ENCODE results near the gene TRAIP. TPM values are rescaled to one million over a fixed set of nuclear protein-coding genes. Genes with fewer than 3 reads are reported as not detected.
"Not testable (repeated sequence)": the region's sequence is repeated elsewhere in the genome, so short reads cannot be mapped to it uniquely, and the experiment has no call there.

The TRAIP gene, protein sequence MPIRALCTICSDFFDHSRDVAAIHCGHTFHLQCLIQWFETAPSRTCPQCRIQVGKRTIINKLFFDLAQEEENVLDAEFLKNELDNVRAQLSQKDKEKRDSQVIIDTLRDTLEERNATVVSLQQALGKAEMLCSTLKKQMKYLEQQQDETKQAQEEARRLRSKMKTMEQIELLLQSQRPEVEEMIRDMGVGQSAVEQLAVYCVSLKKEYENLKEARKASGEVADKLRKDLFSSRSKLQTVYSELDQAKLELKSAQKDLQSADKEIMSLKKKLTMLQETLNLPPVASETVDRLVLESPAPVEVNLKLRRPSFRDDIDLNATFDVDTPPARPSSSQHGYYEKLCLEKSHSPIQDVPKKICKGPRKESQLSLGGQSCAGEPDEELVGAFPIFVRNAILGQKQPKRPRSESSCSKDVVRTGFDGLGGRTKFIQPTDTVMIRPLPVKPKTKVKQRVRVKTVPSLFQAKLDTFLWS
- total RNA-seq: 10 to 100 TPM; 23.2 to 25.1 TPM

DNA sequence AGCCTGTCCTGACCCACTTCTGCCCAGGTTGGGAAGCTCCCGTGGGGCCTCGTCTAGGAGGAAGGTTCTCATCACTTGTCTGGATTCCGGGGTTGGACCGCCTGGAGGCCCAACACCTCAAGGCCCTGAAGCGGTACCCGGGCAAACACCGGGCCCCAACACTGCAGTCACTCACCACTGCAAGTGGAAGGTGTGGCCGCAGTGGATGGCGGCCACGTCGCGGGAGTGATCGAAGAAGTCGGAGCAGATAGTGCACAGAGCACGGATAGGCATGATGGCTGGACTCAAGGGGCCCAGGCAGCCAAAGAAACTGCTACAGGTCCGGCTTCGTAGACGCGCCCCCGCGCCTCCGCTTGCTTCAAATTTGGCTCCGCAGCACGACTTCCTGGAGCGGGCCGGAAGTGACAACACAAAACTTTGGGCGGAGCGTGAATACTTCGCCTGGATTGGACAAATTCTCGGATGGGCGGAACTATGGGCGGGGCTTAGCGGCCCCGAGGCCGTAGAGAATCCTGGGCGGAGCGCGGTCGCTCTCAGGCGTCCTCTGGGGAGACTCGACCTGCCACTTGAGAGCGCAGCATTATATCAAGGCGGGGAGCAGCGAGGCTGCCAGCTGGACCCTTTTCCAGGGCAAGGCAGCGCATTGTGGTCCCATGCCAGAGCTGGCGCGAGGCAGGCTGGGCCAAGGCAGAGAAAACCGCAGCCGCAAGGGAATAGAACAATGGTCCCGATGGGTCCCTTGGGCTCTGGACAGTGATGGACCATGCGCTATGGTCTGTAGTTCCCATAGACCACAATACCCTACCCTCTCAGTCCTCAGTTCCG lies at the start of gene TRAIP:
Gene TRAIP (minus strand): TSS at position 384 of the 825 bp plus-strand sequence. CDS start 111 bp downstream, at position 273.
- DNase-seq: peak; percentile 96
- intact Hi-C loops (cut with micrococcal nuclease): no loop called here
- peak; percentile 99 for ATAC-seq
- POLR2A ChIA-PET: interaction anchor here (1.0 to 3.1 kb wide), 5 partner anchors 11 to 73 kb away, joined by 3 to 17 read pairs (median 4); partner anchors contain the start of genes CAMKV and MON1A
- Mint-ChIP-seq H3K4me3 (peak within 1 kb of the TSS; percentile 98), H3K36me3 (ENCODE audit: low read depth) (no peaks in the 10 kb centered on the region), H3K27me3 (no peaks in the 10 kb centered on the region), H3K4me1 (ENCODE audit: low read depth) (peaks cover 12% of the 10 kb centered on the region), H3K27ac (peak within 1 kb of the TSS; percentile 88), H3K9me3 (no peaks in the 10 kb centered on the region)
- CTCF ChIA-PET: interaction anchor here (0.9 to 3.2 kb wide), 7 partner anchors 15 to 54 kb away, joined by 3 to 20 read pairs (median 5); partner anchors contain the start of gene INKA1
- TF ChIP-seq, protein P1, sequence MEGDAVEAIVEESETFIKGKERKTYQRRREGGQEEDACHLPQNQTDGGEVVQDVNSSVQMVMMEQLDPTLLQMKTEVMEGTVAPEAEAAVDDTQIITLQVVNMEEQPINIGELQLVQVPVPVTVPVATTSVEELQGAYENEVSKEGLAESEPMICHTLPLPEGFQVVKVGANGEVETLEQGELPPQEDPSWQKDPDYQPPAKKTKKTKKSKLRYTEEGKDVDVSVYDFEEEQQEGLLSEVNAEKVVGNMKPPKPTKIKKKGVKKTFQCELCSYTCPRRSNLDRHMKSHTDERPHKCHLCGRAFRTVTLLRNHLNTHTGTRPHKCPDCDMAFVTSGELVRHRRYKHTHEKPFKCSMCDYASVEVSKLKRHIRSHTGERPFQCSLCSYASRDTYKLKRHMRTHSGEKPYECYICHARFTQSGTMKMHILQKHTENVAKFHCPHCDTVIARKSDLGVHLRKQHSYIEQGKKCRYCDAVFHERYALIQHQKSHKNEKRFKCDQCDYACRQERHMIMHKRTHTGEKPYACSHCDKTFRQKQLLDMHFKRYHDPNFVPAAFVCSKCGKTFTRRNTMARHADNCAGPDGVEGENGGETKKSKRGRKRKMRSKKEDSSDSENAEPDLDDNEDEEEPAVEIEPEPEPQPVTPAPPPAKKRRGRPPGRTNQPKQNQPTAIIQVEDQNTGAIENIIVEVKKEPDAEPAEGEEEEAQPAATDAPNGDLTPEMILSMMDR (IDR thresholded peaks at IDR 0.05): no peak

DNA sequence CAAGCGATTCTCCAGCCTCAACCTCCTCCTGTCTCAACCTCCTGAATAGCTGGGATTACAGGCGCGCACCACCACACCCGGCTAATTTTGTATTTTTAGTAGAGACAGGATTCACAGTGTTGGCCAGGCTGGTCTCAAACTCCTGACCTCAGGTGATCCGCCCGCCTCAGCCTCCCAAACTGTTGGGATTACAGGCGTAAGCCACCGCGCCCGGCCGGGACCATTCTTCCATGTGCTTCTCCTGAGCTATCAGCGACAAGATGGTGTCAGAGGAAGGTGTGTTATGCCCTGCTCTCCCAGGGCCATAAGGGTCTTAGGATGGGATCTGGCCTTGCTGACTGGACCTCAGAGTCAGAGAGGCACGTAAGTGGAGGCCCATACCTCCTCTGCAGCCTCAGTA lies 48.1 kb upstream of the TRAIP start:
- POLR2A ChIA-PET: interaction anchor here (0.5 to 1.8 kb wide), 4 partner anchors 11 to 44 kb away, joined by 3 to 6 read pairs (median 4); no protein-coding TSS in a partner anchor
- intact Hi-C loops (cut with micrococcal nuclease); H3K27me3 Mint-ChIP-seq; DNase-seq; H3K9me3 Mint-ChIP-seq; H3K36me3 Mint-ChIP-seq (ENCODE audit: low read depth); ATAC-seq: not testable (repeated sequence)
- CTCF ChIA-PET: interaction anchor here (3.2 kb wide), 1 partner anchor 65 kb away, joined by 19 read pairs; no protein-coding TSS in a partner anchor
- H3K27ac Mint-ChIP-seq: peak overlapping the region; percentile 94
- peaks cover 20% of the 10 kb centered on the region for H3K4me1 Mint-ChIP-seq (ENCODE audit: low read depth)
- peak overlapping the region; percentile 96 for H3K4me3 Mint-ChIP-seq

DNA sequence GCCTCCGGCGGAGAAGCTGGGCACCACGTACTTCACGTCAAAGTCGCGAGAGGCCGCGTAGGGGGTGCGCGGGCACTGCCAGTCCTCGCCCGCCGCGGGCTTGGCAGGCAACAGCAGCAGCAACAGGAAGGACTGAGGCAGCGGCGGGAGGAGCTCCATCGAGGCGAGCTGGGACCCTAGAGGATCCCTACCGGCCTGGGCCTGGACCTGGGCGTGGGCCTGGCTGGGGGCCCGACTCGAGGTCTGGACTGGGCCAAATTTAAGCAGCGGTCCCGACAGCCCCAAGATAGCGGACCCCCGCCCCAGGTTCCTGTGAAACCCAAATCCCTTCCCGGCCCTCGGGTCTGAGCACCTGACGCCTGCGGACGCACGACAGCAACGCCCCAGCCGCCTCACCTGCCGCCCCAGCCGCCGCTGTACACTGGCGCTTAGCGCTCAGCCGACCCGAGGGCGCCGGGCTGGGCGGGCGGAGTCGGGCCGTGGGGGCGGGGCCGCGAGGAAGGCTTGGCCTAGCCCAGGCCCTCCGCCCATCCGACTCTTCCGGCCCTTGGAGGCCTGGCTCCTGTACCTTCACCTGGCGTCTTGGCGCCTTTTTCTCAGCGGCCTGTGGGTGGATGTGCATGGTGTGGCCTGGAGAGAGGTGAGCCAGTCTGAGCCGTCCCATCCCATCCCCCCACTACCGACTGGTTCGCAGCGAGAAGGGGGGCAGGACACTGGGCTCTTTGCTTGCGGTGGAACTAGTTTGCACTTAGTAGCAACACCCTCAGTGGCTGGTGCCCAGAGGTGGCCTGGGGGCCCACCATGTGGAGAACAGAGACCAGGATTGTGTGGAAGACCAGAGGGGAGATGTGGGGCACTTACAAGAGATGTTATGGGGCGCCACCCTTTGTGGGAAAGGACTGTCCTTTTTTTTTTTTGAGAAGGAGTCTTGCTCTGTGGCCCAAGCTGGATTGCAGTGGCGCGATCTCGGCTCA lies 47.4 kb upstream of the TRAIP start, which contains the start of gene MST1R:
Gene MST1R (minus strand): TSS at position 423 of the 974 bp plus-strand sequence. CDS start 264 bp downstream, at position 159.
- intact Hi-C loops (cut with micrococcal nuclease): no loop called here
- ATAC-seq (peak; percentile 98), DNase-seq (peak; percentile 93)
- peak within 1 kb of the TSS; percentile 94 for H3K27ac Mint-ChIP-seq
- peak within 1 kb of the TSS; percentile 96 for H3K4me3 Mint-ChIP-seq
- H3K27me3 Mint-ChIP-seq: no peaks in the 10 kb centered on the region
- peaks cover 20% of the 10 kb centered on the region for H3K4me1 Mint-ChIP-seq (ENCODE audit: low read depth)
- peaks cover 2% of the 10 kb centered on the region for H3K36me3 Mint-ChIP-seq (ENCODE audit: low read depth)
- TF ChIP-seq, protein P1 (IDR thresholded peaks at IDR 0.05): no peak
- H3K9me3 Mint-ChIP-seq: no peaks in the 10 kb centered on the region
- POLR2A ChIA-PET: interaction anchor here (0.6 to 1.8 kb wide), 4 partner anchors 15 to 185 kb away, joined by 3 to 6 read pairs (median 4); no protein-coding TSS in a partner anchor
- CTCF ChIA-PET: interaction anchor here (1.3 to 3.2 kb wide), 2 partner anchors 64 to 65 kb away, joined by 4 to 19 read pairs; no protein-coding TSS in a partner anchor

DNA sequence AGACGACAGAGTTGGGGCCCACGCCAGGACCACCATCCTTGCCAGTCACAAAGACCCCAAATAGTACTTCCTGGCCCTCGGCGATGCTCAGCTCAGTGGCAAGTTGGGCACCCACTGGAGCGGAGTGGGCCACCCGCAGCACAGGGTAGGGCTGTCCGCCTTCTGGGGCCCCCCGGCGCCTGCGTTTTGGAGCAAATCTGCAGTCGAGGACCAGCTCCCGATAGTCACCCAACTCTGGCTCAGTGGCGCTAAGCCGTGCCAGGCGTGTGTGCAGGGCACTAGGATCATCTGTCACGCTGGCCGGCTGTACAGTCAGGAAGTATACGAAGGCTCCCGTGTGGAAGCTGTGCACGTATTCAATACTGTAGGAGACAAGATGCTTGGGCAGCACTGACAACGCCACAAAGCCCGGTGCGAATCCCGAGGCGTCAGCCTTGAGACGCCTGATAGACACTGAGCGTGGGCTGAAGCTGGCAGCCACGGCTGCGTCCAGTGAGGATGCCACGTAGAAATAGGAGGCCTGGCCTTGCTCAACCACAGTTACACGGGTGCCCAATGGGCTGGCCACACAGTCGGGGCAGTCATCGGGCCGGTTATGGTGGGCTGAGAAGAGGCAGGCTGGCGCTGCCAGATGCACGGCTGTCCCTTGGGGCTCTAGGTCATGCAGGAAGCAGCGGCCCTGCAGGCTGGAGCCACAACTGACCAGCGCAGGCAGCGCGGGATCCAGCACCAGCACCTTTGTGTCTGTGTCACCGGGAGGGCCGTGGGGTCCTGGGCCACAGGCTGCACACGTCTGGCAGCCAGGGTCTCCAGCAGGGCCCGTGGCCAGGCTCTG lies 46.4 kb upstream of the TRAIP start:
- H3K27me3 Mint-ChIP-seq: no peaks in the 10 kb centered on the region
- intact Hi-C loops (cut with micrococcal nuclease): no loop called here
- no peak overlapping the region for H3K4me3 Mint-ChIP-seq
- TF ChIP-seq, protein P1 (IDR thresholded peaks at IDR 0.05): no peak
- no peak for ATAC-seq
- ChIA-PET CTCF (interaction anchor here (1.3 to 3.4 kb wide), 2 partner anchors 63 to 100 kb away, joined by 4 to 12 read pairs; partner anchors contain the start of gene INKA1), POLR2A (interaction anchor here (0.7 to 1.3 kb wide), 4 partner anchors 21 to 184 kb away, joined by 3 to 4 read pairs (median 3); no protein-coding TSS in a partner anchor)
- no peak for DNase-seq
- no peaks in the 10 kb centered on the region for H3K9me3 Mint-ChIP-seq
- no peak overlapping the region for H3K27ac Mint-ChIP-seq
- H3K36me3 Mint-ChIP-seq (ENCODE audit: low read depth): peaks cover 2% of the 10 kb centered on the region
- H3K4me1 Mint-ChIP-seq (ENCODE audit: low read depth): peaks cover 20% of the 10 kb centered on the region
